Measurements from ENCODE around the gene KRT32.

GRCh38 chr17:41483991-41484826, 17.0 kb upstream of the KRT32 start:
- TF ChIP-seq, protein P1, sequence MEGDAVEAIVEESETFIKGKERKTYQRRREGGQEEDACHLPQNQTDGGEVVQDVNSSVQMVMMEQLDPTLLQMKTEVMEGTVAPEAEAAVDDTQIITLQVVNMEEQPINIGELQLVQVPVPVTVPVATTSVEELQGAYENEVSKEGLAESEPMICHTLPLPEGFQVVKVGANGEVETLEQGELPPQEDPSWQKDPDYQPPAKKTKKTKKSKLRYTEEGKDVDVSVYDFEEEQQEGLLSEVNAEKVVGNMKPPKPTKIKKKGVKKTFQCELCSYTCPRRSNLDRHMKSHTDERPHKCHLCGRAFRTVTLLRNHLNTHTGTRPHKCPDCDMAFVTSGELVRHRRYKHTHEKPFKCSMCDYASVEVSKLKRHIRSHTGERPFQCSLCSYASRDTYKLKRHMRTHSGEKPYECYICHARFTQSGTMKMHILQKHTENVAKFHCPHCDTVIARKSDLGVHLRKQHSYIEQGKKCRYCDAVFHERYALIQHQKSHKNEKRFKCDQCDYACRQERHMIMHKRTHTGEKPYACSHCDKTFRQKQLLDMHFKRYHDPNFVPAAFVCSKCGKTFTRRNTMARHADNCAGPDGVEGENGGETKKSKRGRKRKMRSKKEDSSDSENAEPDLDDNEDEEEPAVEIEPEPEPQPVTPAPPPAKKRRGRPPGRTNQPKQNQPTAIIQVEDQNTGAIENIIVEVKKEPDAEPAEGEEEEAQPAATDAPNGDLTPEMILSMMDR (IDR thresholded peaks at IDR 0.05) = no peak
- no peak for TF ChIP-seq POLR2AphosphoS5 (IDR thresholded peaks at IDR 0.05; ENCODE audit: low read depth, low read length)

Measured in Panc1 (cell line).